ENCODE results near the gene GLYATL3.

- TF ChIP-seq ZNF274 (IDR thresholded peaks at IDR 0.05; ENCODE audit: low read depth, low read length) = no peak
- TF ChIP-seq YY1 (IDR thresholded peaks at IDR 0.05; ENCODE audit: insufficient read depth, insufficient read length) = no peak
- no peak for TF ChIP-seq SUZ12 (IDR thresholded peaks at IDR 0.05; ENCODE audit: extremely low read depth, insufficient read depth, insufficient read length)
Observed at GRCh38 chr6:49490633-49491032, 9.1 kb upstream of the GLYATL3 start.
